Stimulated activated naive CD4-positive, alpha-beta T cell (primary cell): ENCODE data around the gene EVPL.
A peak's percentile ranks its signal among the peaks of the same experiment; 100 is the strongest.
"Not testable (repeated sequence)": the region's sequence is repeated elsewhere in the genome, so short reads cannot be mapped to it uniquely, and the experiment has no call there.

Experiments used
- DNase-seq, 6 experiments: peaks; one replicate each; lab custom pipeline; 2025; lab: John Stamatoyannopoulos, UW

Gene EVPL

GRCh38 chr17:75996665-75997590 lies 30.2 kb downstream of the EVPL start:
- DNase-seq, result peak in 2 of 6 experiments; percentile 8 to 22

- DNase-seq, result no peak
Measured at GRCh38 chr17:75995385-75995925, 31.7 kb downstream of the EVPL start.

GRCh38 chr17:75994802-75995370 lies 32.2 kb downstream of the EVPL start:
- no peak for DNase-seq

GRCh38 chr17:75991396-75991795 lies 35.7 kb downstream of the EVPL start:
- no peak for DNase-seq

GRCh38 chr17:75987041-75987440 lies 40.1 kb downstream of the EVPL start:
- no peak for DNase-seq

GRCh38 chr17:75985986-75986385 lies 41.1 kb downstream of the EVPL start:
- no peak for DNase-seq

- DNase-seq, result no peak
Measured at GRCh38 chr17:75983501-75984181, 43.5 kb downstream of the EVPL start.

- no peak for DNase-seq
Measured at GRCh38 chr17:75981019-75981615, 46.0 kb downstream of the EVPL start.

- DNase-seq, result no peak
Measured at GRCh38 chr17:75980188-75981018, 46.7 kb downstream of the EVPL start.

- DNase-seq, result no peak
Measured at GRCh38 chr17:75979705-75980187, 47.4 kb downstream of the EVPL start.

- DNase-seq, result peak; percentile 91 to 97 (median 94)
Measured at GRCh38 chr17:75978938-75979704, 48.0 kb downstream of the EVPL start, which contains the start of the genes ACOX1 and TEN1. Gene ACOX1, minus strand, starts transcription at chr17:75979166. Its CDS starts 93 bp downstream, at chr17:75979073. Gene TEN1, plus strand, starts transcription at chr17:75979240. Its CDS starts 6,953 bp downstream, at chr17:75986193.

- DNase-seq, result no peak
Measured at GRCh38 chr17:75976175-75976848, 50.8 kb downstream of the EVPL start.

- DNase-seq, result no peak
Measured at GRCh38 chr17:75975757-75976174, 51.3 kb downstream of the EVPL start.

- not testable (repeated sequence) for DNase-seq
Measured at GRCh38 chr17:75975187-75975586, 51.9 kb downstream of the EVPL start.

GRCh38 chr17:75970626-75971025 lies 56.5 kb downstream of the EVPL start:
- DNase-seq, result no peak

GRCh38 chr17:75970011-75970523 lies 57.0 kb downstream of the EVPL start:
- DNase-seq, result no peak

GRCh38 chr17:75969044-75969443 lies 58.1 kb downstream of the EVPL start:
- not testable (repeated sequence) for DNase-seq

GRCh38 chr17:75965468-75965867 lies 61.6 kb downstream of the EVPL start:
- no peak for DNase-seq

- DNase-seq, result no peak
Measured at GRCh38 chr17:75959839-75960511, 67.1 kb downstream of the EVPL start.
